ENCODE results near the gene DOHH.

Gene DOHH

DNA sequence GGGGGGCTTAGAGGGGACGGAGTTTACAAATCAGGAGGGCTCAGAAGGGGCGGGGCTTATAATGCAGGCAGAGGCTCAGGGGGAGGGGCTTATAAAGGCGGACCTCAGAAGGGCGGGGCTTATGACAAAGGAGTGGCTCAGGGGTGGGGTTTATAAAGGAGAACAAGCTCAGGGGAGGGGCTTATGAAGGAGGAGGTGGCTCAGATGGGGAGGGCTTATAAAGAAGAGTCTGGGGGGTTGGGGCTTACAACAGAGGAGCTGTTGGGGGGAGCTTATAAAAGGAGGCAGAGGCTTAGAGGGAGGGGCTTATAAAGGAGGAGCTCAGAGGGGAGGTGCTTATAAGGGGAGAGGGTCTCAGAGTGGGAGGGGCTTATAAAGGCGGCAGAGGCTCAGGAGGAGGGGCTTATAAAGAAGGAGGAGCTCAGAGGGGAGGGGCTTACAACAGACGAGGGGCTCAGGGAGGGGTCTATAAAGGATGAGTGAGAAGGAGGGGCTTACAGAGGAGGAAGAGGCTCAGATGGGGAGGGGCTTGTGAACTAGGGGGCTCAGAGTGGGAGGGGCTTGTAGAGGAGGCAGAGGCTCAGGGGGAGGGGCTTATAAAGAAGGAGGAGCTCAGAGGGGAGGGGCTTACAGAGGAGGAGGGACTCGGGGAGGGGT lies 21.2 kb downstream of the DOHH start:
- Histone ChIP-seq H3K27me3 (ENCODE audit: low read depth) (no peaks in the 10 kb centered on the region), H3K4me3 (no peak overlapping the region), H3K9me3 (no peaks in the 10 kb centered on the region), H3K4me1 (no peaks in the 10 kb centered on the region), H3K36me3 (replicated peaks) (no peaks in the 10 kb centered on the region)
- DNase-seq (ENCODE audit: low spot score in 2 of 2) = peak; percentile 20 to 73
- in situ Hi-C loops (cut with MboI; ENCODE audit: low sequenced_read_pairs) = no loop called here

DNA sequence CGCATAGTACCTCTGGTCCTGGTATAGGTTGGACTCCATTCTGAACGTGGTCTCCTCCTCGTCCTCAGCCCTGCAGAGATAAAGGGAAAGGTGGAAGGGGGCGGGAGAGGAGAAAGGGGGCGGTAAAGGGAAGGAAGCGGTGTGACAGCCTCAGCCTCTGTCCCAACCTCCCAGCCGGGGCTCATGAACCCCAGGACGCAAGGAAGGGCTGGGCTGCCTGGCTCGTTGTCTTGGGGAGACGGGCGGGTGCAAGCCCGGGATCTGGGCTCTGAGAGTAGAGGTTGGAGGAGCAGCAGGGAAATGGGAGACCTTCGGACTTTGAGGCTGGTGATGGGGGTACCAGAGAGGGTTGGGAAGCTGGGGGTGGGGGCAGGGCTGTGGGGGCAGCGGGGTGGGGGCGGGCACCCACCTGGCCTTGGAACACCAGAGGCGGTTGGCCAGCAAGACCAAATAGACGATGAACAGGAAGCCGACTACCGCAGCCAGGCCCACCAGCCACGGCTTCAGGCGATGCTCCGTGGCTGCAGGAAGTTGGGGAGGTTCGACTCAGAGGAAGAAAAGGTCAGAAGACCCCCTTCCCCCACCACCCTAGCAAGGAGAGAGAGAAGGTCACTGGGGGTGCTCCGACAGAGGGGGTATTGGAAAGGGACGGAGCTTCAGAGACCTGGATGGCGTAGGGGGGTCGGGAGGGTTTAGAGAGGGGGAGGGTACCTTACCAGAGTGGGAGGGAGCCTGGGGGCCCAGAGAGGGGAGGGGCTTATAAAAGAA lies 21.9 kb downstream of the DOHH start:
- no peaks in the 10 kb centered on the region for H3K27me3 ChIP-seq (ENCODE audit: low read depth)
- no peaks in the 10 kb centered on the region for H3K36me3 ChIP-seq (replicated peaks)
- DNase-seq (ENCODE audit: low spot score in 2 of 2) = no peak
- no peaks in the 10 kb centered on the region for H3K4me1 ChIP-seq
- H3K4me3 ChIP-seq = no peak overlapping the region
- no peaks in the 10 kb centered on the region for H3K9me3 ChIP-seq
- in situ Hi-C loops (cut with MboI; ENCODE audit: low sequenced_read_pairs) = no loop called here

DNA sequence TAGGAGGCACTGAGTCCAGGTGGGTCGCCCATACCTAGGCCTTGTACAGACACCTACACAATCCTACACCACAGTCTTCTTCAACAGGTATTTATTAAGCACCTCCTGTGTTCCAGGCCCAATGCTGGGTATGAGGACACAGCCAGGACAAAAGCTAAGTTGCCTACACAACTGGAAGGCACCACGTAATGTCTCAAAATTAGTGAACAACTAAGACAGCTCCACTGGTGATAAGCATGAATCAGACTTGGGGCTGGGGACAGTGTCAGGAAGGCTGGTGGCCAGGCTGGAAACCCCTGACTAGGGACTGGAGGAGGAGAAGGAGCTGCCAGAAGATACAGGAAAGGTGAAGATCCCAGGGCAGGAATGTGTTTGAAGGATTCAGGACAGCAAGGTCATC lies 22.5 kb downstream of the DOHH start:
- in situ Hi-C loops (cut with MboI; ENCODE audit: low sequenced_read_pairs) = no loop called here
- H3K9me3 ChIP-seq = no peaks in the 10 kb centered on the region
- H3K27me3 ChIP-seq (ENCODE audit: low read depth) = no peaks in the 10 kb centered on the region
- no peaks in the 10 kb centered on the region for H3K36me3 ChIP-seq (replicated peaks)
- DNase-seq (ENCODE audit: low spot score in 2 of 2) = no peak
- H3K4me3 ChIP-seq = no peak overlapping the region
- no peaks in the 10 kb centered on the region for H3K4me1 ChIP-seq

DNA sequence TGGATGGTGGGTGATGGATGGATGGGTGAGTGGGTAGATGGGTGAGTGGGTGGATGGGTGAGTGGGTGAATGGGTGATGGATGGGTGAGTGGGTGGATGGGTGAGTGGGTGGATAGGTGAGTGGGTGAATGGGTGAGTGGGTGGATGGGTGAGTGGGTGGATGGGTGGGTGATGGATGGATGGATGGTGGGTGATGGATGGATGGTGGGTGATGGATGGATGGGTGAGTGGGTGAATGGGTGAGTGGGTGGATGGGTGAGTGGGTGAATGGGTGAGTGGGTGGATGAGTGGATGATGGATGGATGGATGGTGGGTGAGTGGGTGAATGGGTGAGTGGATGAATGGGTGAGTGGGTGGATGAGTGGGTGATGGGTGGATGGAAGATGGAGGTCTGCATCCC lies 23.0 kb downstream of the DOHH start:
- Histone ChIP-seq H3K4me3 (no peak overlapping the region), H3K27me3 (ENCODE audit: low read depth) (no peaks in the 10 kb centered on the region), H3K36me3 (replicated peaks) (no peaks in the 10 kb centered on the region), H3K4me1 (no peaks in the 10 kb centered on the region), H3K9me3 (no peaks in the 10 kb centered on the region)
- in situ Hi-C loops (cut with MboI; ENCODE audit: low sequenced_read_pairs) = no loop called here
- no peak for DNase-seq (ENCODE audit: low spot score in 2 of 2)

DNA sequence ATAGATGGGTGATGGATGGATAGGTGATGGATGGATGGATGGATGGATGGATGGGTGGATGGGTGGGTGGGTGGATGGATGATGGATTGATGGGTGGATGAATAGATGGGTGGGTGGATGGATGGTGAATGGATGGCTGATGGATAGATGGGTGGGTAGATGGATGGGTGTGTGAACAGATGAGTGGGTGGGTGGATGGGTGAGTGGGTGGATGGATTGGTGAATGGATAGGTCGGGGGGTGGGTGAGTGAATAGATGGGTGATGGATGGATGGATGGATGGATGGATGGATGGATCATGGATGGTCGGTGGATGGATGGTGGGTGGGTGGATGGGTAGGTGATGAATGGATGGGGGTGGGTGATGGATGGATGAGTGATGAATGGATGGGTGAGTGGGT lies 23.6 kb downstream of the DOHH start:
- Histone ChIP-seq H3K27me3 (ENCODE audit: low read depth) (no peaks in the 10 kb centered on the region), H3K4me3 (no peak overlapping the region), H3K4me1 (no peaks in the 10 kb centered on the region), H3K9me3 (no peaks in the 10 kb centered on the region), H3K36me3 (replicated peaks) (no peaks in the 10 kb centered on the region)
- DNase-seq (ENCODE audit: low spot score in 2 of 2) = no peak
- in situ Hi-C loops (cut with MboI; ENCODE audit: low sequenced_read_pairs) = no loop called here

DNA sequence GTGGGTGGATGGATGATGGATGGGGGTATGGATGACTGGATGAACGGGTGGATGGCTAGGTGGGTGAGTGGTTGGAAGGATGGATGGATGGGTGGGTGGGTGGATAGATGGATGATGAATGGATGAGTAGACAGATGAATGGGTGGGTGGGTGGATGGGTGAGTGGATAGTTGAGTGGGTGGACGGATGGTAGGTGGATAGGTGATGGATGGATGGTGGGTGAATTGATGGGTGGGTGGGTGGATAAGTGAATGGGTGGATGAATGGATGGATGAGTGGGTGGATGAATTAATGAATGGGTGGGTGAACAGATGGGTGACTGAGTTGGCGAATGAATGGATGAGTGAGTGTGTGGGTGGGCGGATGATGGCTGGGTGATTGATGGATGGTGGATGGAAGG lies 25.0 kb downstream of the DOHH start:
- no peak for DNase-seq (ENCODE audit: low spot score in 2 of 2)
- Histone ChIP-seq H3K27me3 (ENCODE audit: low read depth) (no peaks in the 10 kb centered on the region), H3K4me1 (no peaks in the 10 kb centered on the region), H3K4me3 (no peak overlapping the region), H3K9me3 (no peaks in the 10 kb centered on the region), H3K36me3 (replicated peaks) (no peaks in the 10 kb centered on the region)
- in situ Hi-C loops (cut with MboI; ENCODE audit: low sequenced_read_pairs) = no loop called here

DNA sequence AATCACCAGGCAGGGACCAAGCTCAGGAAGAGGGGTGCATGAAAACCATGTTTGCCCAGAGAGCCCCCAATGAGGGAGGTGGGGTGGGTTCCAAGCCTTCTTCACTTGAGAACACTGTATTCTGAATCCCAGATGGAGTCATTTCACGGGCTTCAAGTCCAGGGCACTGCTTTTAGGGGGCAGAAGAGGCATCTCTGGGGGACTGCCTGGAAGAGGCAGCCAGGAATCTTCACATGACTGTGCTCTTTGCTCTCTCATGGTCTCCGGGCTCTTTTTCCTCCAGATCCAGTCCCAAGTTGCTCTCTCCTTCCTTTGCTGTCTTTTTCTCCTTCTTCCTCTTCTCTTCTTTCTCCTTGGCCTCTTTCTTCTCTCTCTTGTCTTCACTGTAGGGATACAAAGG lies 25.9 kb downstream of the DOHH start:
- H3K4me1 ChIP-seq = no peaks in the 10 kb centered on the region
- H3K27me3 ChIP-seq (ENCODE audit: low read depth) = no peaks in the 10 kb centered on the region
- no peaks in the 10 kb centered on the region for H3K36me3 ChIP-seq (replicated peaks)
- in situ Hi-C loops (cut with MboI; ENCODE audit: low sequenced_read_pairs) = no loop called here
- no peaks in the 10 kb centered on the region for H3K9me3 ChIP-seq
- DNase-seq (ENCODE audit: low spot score in 2 of 2) = no peak
- H3K4me3 ChIP-seq = no peak overlapping the region

DNA sequence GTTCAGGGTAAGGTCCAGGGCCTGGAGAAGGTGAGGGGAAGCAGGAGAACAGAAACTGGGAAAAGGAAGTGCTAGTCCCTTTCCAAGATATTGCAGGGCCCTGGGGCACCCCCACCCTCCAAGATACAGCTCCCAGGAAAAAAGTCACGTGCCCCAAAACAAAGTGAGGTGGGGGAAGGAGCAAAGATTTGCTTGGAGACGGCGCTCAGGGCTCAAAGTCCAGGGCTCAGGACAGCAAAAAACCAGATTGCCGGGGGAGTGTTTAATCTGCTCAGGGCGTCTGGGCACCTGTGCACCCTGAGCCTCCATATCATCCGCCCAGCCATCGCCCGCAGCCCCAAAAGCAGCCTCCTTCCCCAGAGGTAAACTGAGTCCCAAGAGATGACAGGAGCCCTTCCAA lies 26.5 kb downstream of the DOHH start:
- Histone ChIP-seq H3K27me3 (ENCODE audit: low read depth) (no peaks in the 10 kb centered on the region), H3K36me3 (replicated peaks) (no peaks in the 10 kb centered on the region), H3K4me1 (no peaks in the 10 kb centered on the region), H3K9me3 (no peaks in the 10 kb centered on the region), H3K4me3 (no peak overlapping the region)
- DNase-seq (ENCODE audit: low spot score in 2 of 2) = no peak
- in situ Hi-C loops (cut with MboI; ENCODE audit: low sequenced_read_pairs) = no loop called here

DNA sequence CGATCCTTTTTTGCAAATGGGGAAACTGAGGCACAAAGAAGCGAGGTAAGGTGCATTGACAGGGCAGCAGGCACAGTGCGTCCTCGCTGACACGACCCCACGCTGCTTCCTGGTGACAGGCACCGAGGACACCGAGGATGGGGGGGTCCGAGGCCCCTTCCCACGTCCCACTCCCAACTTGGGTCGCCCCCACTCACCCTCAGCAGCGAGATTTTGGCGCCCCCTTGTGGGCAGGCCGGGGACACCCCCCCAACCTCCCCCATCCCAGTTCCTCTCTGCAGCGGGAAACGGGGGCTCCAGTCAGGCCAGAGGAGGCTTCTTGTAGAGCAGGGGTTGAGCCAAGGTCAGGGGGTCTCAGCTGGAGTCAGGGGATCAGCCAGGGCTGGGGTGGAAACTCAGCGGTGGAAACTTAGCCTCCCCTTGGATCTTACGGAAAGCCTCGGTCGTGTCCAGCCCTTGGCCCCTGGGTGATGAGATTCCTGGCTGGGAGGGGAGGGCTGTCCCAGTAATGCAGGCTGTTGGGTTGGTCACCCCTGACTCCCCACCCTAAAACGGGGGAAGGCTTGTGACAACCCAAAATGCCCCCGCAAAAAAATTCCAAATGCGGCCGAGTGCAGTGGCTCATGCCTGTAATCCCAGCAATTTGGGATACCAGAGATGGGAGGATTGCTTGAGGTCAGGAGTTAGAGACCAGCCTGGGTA lies 28.4 kb downstream of the DOHH start:
- 0 out of 2 replicates have a peak, but pooled peaks cover 2% of the 10 kb centered on the region for H3K9me3 ChIP-seq
- DNase-seq (ENCODE audit: low spot score in 2 of 2) = peak in 1 of 2 experiments; percentile 70
- no peaks in the 10 kb centered on the region for H3K36me3 ChIP-seq (replicated peaks)
- in situ Hi-C loops (cut with MboI; ENCODE audit: low sequenced_read_pairs) = no loop called here
- H3K27me3 ChIP-seq (ENCODE audit: low read depth) = no peaks in the 10 kb centered on the region
- no peaks in the 10 kb centered on the region for H3K4me1 ChIP-seq
- no peak overlapping the region for H3K4me3 ChIP-seq

DNA sequence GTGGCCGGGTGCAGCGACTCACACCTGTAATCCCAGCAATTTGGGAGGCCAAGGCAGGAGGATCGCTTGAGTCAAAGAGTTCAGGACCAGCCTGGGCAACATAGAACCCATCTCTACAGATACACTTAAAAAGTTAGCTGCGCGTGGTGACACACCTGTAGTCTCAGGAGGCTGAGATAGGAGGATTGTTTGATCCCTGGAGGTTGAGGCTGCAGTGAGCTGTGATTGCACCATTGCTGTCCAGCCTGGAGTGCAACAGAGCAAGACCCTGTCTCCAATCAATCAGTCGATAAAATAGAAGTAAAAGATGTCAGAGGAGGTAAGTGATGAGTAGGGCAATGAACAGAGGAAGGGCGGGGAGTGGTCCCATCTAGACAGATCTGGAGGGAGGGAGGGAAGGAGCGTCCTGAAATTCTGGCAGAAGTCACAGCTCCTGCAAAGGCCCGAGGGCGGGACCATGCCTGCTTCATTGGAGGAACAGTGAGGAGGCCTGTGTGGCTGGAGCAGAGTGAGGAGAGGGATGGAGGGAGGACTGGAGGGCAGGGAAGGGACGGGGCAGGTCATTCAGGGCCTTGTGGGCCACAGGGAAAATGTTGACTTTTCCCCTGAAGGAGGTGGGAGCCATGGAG lies 29.9 kb downstream of the DOHH start:
- H3K4me3 ChIP-seq = no peak overlapping the region
- in situ Hi-C loops (cut with MboI; ENCODE audit: low sequenced_read_pairs) = no loop called here

DNA sequence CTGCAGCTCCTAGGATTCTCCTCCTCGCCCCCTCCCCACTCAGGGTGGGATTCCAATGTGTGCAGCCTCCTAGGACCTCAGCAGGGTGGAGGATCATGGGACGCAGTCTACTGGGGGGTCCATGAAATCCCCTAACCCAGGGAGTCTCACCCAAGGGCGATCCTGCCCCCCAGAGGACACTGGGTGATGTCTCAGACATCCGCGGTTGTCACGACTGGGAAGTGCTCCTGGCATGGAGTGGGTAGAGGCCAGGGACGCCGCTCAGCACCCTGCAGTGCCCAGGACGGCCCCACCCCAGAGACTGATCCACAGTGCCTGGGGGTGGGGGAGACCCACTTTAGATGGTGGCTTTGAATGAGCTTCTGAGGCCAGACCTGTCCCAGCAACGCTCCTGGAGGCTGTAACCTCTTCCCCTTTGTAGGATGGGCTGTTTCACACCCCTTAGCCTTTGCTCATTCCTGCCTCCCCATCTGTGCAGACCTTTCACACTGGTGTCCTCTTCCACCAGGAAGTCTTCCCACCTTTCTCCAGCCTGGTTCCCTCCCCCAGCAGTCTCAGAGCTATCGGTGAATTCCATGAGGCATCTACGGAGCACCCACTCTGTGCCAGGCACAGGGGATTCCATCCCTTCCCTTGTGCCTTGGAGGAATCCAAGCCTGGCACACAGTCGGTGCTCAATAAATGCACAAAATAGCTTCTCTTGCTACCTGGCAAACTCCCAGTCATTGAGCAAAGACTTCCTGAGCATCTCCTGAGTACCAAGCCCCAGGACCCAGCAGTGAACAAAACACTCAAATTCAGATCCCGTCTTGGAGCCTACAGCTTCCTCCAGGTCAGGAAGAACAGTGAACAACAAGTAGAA lies 30.6 kb downstream of the DOHH start:
- H3K36me3 ChIP-seq (replicated peaks) = no peaks in the 10 kb centered on the region
- no peak overlapping the region for H3K4me3 ChIP-seq
- H3K27me3 ChIP-seq (ENCODE audit: low read depth) = no peaks in the 10 kb centered on the region
- in situ Hi-C loops (cut with MboI; ENCODE audit: low sequenced_read_pairs) = no loop called here
- DNase-seq (ENCODE audit: low spot score in 2 of 2) = no peak
- 0 out of 2 replicates have a peak, but pooled peaks cover 2% of the 10 kb centered on the region for H3K9me3 ChIP-seq
- H3K4me1 ChIP-seq = no peaks in the 10 kb centered on the region

More for the DNA sequence above, 29.9 kb downstream of the DOHH start:
- H3K9me3 ChIP-seq = 0 out of 2 replicates have a peak, but pooled peaks cover 2% of the 10 kb centered on the region
- H3K36me3 ChIP-seq (replicated peaks) = no peaks in the 10 kb centered on the region
- H3K27me3 ChIP-seq (ENCODE audit: low read depth) = no peaks in the 10 kb centered on the region
- H3K4me1 ChIP-seq = no peaks in the 10 kb centered on the region
- no peak for DNase-seq (ENCODE audit: low spot score in 2 of 2)

DNA sequence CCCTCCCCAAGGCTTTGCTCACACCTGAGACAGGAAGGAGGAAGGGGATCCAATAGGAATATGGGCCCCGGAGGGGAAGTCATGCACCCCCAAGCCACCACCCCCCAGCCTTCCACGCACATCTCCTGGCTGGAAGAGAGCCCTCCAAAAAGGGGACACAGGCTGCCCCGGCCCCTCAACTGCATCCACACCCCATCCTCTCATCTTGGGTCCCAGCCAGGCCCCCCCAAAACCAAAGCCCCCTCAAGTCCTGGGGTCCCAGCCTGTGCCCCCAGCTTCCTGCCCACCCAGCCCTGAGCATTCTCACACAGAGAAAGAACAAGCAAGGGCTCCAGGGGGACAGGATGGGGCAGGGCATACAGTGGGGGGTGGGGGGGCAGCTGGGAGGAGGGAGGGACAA lies 32.3 kb downstream of the DOHH start:
- no peak overlapping the region for H3K4me3 ChIP-seq
- H3K9me3 ChIP-seq = 0 out of 2 replicates have a peak, but pooled peaks cover 2% of the 10 kb centered on the region
- H3K4me1 ChIP-seq = no peaks in the 10 kb centered on the region
- in situ Hi-C loops (cut with MboI; ENCODE audit: low sequenced_read_pairs) = no loop called here
- no peaks in the 10 kb centered on the region for H3K27me3 ChIP-seq (ENCODE audit: low read depth)
- DNase-seq (ENCODE audit: low spot score in 2 of 2) = no peak
- H3K36me3 ChIP-seq (replicated peaks) = no peaks in the 10 kb centered on the region; the same call in 1 of the 2 replicates
